ENCODE data around the gene CNTN4.

The CNTN4 gene

DNA sequence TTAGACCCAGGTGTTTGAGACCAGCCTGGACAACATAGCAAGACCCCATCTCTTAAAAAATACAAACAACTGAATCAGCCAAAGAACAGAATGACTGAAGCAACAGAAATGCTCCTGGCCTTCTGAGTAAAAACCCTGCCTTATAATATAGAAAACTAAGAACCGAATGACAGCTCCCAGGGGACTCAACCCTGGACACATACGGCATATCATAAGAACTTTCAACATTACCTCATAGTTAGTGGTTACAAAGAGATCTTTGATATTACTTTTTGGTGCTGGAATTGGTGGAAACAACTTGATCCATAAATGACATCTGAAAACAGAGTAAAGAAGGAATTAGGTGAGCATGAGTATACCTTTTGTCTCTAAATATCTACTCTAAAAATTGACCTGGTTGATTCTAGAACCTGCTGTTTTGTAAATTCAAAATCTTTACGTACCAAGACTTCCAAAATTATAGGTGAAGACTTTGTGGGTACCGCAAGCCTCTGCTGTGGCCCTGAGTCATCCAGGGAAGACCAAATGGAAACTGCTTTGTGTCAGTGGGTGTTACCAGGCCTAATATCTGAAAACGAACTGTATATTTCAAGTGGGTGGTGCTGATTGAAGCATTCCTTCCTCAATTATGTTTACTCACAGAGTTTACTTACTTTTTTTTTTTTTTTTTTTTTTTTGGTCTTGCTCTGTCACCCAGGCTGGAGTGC, 976.0 kb downstream of the CNTN4 start:
- DNase-seq, result no peak

DNA sequence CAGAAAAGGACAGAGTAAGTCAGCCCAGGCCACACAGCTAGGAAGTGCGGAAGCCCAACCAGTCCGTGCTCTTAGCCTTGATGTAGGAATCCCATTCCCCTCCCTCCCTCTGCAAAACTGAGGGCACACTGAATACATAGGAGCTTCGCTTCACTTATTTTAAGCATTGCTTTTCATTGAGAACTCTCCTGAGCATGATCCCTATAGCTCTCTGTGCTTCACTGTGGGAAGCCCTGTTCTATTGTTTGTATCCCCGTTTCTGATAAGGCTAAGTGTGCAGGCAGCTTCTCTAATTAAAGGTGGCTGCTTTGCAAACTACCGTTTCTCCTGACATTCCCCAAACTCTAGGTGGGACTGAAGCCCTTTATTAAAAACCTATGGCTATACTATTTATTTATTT, 981.6 kb downstream of the CNTN4 start:
- no peak for DNase-seq

DNA sequence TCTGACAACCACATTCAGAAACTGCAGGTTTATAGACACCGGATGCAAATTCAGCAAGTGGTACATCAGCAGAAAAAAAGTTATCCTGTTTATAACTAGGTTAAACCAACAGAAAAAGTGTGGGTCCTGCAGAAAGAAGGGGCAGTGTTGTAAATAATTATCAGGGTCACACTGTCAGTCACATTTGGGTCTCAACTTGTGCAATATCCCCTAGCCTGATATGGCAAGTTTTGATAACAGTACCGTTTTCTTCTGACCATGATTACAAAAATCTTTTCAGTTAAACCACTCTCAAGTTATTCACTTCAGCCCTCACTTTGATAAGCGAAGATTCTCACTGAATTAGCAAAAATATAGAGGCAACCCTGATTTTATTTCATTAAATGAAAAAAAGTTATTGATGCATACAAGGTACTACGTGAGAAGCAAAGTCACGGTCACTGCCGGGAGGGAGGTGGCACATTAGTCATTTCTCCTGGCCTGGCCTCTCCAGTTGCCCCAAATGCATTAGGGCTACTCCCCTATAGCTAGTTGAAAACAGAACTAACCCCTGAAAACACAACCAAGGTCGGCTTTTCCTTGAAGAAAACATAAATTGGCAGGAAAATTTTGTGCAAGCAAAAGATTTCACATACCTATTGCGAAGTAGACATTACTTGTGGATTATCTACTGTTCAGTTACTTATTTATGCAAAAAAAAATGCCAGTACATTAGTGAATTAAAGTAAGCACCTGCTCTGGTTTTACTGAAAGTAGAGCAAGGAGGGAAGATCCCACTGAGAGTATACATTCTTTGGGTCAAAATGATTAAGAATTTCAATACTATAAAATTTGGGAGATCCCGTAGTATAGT, 982.9 kb downstream of the CNTN4 start:
- no peak for DNase-seq

DNA sequence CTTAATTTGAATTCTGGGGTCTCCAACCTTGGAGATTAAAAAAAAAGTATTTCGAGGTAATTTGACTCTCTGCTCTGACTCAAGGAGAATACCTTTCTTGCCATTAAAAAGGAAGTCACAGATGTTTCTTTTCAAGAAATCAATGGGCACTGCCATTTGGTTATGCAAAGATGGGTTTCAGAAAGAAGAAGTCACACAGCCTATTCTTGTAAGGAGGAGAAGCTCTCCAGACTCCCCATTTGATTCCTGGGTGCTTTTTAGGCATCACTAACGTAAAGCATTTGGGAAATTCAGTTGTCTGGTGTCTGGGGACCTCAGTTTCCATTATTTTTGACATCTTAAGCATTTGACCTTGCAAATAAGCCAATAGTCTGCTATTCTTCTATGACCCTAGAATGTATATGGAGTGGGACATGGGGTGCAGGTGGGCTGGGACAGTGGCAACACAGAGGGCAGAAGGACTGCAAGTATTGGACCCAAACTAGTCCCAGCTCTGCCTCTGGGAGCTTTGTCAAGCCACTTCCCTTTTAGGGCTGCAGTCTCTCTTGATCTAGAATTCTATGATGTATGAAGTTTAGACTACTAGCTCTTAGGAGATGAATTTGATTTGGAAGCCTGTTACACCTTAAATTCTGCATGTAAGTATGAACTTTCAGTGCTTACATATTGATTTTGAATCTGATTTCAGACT, 983.7 kb downstream of the CNTN4 start:
- no peak for DNase-seq

DNA sequence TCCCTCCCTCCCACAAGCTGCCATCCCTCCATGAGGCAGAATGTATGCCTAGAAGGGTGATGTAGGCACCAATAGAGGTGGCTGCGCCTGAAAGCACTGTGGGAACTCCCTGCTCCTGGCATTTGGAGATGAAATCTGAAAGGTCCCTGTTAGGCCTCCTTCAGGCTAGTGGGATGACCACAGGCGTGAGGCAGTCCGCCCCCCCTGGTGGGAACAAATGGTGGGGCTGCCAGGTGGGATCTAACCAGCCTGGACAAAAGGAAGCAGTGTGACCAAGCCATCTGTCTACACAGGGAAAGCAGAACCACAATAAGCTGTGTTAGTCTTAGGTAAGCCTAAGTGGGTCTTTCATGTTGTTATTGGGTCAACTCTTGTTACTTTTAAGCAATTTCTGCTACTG, 986.2 kb downstream of the CNTN4 start:
- no peak for DNase-seq

DNA sequence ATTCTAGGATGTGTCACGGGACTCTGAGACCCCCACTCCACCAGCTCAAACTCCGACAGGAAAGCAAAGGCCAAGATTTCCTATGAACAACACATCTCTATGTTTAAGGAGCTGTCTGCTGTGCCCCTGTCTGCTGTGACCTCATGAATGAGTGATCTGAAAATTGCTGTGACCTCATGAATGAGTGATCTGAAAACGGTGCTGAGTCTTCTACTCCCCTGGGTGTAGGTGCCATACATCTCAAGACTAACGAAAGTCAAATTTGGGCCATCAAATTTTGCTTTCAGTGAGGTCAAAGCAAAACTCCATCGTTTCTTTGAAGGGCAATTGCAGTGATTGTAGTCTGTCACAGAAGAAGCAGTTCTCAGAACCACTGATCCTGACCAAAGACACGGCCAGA, 987.1 kb downstream of the CNTN4 start:
- DNase-seq, result no peak

DNA sequence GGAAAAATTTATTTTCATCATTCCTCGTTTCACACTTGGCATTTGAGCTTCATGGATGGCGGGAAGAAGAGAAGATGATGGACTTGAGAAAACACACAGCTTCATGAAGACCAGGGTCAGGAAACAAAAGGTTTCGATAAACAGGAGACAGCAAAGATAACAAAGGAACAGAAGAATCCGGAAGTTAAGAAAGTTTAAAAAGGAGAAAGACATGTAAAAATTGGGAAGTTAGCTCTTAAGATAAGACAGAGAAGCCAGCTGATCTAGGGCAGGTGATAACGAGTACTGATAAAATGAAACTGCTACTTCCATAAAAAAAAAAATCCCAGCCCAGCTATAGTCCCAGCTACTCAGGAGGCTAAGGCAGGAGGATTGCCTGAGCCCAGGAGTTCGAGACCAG, 987.6 kb downstream of the CNTN4 start:
- no peak for DNase-seq

DNA sequence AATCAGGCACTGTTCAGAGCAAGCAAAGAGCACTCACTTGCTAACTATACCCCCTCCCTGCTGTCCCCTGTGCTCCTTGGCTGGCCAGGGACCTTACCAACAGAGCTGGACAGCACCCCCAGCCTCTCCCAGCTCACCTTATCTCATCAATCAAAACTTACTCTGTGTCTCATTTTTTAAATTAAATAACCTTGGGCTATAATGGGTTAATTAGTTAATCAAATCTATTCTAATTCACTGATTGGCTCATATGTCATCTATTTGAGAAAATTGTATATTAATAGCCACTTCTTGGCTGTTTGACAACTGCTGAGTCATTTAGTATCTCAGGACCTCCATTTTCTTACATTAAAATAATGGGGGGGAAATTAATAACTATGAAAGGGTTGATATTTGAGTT, 988.6 kb downstream of the CNTN4 start:
- DNase-seq, result no peak

DNA sequence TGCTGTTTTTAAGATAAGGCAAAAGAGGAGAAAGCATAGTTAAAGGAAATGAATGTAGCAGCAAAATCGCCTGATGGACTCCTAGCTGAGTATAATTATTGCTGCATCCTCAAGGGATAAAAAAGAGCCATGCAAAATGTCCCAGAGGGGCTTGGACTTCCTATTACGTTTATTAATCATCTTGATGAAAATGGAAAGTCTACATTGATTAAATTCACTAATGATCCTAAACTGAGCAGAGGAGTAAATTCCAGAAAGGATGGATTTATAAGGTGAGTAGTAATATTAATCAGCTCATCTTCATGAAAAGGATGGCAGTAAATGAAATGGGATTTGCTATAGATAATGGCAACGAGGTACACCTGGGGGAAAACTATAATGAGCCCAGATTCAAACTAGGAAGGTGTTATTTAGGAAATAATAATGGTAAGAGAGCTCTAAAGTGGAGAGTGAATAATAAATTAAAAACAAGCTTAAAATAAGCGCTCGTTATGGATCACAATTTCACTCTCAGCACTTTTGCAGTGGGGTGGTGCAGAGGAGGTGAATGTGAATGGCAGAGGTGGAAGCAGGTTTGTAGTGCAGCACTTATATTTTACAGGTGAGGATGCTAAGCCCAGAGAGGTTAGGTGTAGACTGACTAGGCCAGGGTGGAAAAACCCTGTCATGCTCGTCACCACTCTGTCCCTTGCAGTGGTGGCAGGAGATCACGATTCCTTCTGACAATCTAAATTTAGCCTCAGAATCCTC, 989.2 kb downstream of the CNTN4 start:
- no peak for DNase-seq

DNA sequence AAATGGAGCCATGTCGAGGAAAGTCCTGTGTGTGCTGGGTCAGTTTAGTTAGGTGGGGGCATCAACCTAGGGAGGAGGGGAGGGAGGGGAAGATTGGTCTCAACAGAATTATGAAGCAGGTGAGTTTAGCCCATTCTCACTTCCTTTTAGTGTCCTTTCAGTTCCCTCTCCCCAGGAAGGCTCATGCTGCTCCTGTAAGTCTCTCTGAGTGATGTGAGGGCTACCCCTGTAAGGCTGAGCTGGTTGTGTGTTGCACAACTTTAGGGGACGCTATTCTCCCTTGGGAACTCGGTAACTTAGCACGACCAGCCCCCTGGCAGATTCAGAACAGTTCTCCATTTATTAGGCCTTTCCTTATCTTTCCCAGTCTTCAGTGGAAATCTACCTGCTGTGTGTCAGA, 990.4 kb downstream of the CNTN4 start:
- DNase-seq, result no peak

DNA sequence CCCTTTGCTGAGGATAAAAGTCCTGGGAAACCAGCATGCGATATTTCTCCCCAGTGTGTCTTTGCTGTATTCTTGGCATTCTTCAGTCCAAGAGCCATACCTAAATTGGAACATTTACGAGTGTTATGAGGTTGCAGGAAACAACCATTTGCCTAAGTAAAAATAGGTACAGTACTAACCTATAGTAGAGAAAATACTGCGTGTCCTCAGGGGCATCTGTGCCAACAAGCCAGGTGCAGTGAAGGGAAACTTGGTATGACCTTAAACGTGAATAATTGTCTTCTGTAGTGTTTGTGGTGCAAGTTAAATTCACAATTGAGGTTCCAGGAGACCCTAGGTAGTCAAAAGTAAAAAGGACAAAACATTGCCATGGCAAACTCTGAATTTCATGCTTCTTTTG, 999.3 kb downstream of the CNTN4 start:
- no peak for DNase-seq

DNA sequence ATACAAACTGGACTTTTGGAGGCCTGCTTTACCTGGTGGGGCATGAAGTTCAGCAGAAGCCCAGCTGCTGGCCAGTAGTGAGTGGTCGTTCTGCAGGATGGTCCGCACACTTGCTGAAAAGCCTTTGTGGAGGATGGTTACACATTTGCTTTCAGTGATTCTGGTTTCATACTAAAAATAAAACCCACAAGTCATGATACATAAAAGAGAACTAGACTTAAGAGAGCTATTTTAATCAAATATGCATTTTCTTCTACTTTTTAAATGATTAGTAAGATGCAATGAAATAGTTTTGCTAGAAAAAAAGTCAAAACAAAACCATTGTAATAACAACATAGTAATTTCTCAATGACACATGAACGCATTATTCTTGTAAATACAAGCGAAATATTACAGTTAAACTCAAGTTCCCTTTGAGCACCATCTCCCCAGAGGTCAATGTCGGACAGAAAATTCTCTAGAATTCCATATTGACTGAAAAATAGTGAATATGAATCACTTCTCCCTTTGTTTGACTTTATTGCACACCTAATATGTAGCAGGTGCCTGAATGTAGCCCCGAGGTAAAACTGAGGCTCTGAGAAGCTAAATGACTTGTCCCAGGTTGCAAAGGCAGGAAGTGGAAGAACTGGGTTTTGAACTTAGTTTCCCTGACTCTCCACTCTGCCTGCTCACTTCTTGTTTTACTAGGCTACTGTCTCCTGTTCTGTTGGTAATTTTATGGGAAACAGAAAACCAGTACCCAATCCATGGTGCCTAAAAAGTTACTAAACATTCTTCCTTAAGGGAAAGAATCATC, 1003.2 kb downstream of the CNTN4 start:
- no peak for DNase-seq

DNA sequence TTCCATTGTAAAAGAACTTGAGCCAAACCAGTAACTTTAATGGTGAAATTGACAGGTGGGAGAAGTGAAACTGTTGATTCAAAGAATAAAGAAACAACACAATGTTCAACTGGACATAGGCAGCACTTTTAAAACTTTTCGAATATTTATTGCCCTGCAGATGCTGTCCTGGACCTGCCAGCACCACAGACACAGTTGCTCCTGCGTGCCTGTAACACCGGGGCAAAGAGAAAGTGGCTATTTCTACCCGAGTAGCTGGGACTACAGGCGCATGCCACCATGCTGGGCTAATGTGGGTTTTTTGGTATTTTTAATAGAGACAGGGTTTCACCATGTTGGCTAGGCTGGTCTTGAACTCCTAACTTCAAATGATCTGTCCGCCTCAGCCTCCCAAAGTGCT, 1004.1 kb downstream of the CNTN4 start:
- no peak for DNase-seq

DNA sequence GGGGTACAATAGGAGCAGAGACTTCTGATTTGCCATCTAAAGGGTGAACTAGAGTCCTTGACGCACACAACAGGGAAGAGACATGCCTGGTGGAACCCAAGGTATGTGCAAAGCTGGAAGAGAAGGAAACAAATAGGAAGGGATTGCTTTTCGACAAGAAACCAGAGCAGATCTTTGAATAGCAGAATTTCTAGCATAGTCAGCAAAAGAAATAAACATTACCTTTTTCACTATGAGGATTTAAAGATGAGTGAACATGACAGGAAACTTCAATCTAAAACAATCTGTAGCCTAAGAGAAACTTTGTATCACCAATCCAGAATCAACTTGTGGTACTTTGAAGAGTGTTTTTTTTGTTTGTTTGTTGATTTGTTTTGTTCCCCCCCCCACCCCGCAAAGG, 1006.6 kb downstream of the CNTN4 start:
- no peak for DNase-seq

DNA sequence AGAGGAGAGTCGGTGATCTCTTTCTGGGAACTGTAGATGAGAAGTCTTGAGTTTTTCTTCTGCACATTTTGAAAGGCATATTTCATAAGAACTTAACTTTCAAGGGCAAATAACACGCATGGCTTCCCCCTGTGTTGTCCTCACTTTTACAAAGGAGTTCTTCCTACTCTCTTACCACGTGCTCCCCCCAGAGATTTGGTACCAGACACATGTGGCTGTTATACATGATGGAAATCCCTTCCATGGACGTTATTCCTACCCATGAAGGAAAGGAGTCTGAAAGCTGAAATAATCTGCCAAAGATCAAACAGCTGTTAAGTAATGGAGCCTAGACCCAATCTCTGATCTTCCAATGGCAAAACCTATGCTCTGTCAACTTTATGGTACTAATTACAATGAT, 1007.1 kb downstream of the CNTN4 start:
- DNase-seq, result no peak

DNA sequence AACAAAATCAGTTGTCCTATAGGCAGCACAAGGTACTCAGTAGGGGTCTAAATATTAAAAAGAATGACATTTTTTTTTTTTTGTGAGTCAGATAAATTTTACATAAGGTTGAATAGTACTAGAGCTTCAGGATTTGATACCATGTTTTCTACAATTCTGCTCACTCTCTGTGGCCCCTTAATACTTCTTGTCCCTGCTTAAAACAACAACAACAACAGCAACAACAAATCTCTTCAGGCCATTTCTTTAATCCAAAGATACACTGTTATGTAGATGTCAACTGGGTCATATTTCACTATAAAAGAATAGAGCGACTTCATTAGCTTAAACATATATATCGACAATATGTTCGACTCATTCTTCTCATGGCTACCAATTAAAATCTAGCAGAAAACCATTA, 1008.5 kb downstream of the CNTN4 start:
- no peak for DNase-seq
